Body of pancreas (tissue), 4 donors: ENCODE data around the gene LY6G6F. TPM values are rescaled to one million over a fixed set of nuclear protein-coding genes. Genes with fewer than 3 reads are reported as not detected.

Source experiments
- ATAC-seq: fragments of 150-250 bp; one replicate; pipeline ENCODE4 v1.9.1; 2016
- DNase-seq, 4 donors: peaks; one replicate each; pipeline ENCODE4 v3.0.0-alpha.2; 2019
- H3K27ac ChIP-seq, 4 donors: fragments of 200-600 bp; sonication (generic); 1 replicate in 3 of 4; 2 replicates in 1 of 4; pipeline versions ENCODE4 v1.5.1 to v1.6.1; 2016 to 2019; ENCODE audit warnings: mild to moderate bottlenecking in 1 of 4, mixed read lengths in 1 of 4, moderate library complexity in 1 of 4
- H3K27me3 ChIP-seq, 2 donors: fragments of 200-600 bp; sonication (generic); one replicate each; pipeline ENCODE4 v1.6.0; 2016; ENCODE audit warnings: mild to moderate bottlenecking in 1 of 2
- H3K36me3 ChIP-seq, 2 donors: fragments of 200-600 bp; sonication (generic); replicated peaks in 1 of 2; 2 replicates each; pipeline ENCODE4 v1.5.1; 2016; ENCODE audit warnings: low read depth in 2 of 2; ENCODE audit not compliant: insufficient read depth in 1 of 2
- H3K4me1 ChIP-seq: fragments of 200-600 bp; sonication (generic); one replicate; pipeline ENCODE4 v1.6.0; 2016
- H3K4me3 ChIP-seq, 2 donors: fragments of 200-600 bp; sonication (generic); 1 replicate in 1 of 2; 2 replicates in 1 of 2; pipeline ENCODE4 v1.5.1; 2016 to 2019
- H3K9me3 ChIP-seq, 3 donors: fragments of 200-600 bp; sonication (generic); 1 replicate in 2 of 3; 2 replicates in 1 of 3; pipeline ENCODE4 v1.5.1; 2016
- CTCF ChIP-seq, 7 experiments: fragments of 450-650 bp in 4 of 7; fragments of 200-600 bp in 3 of 7; sonication (generic) in 3 of 7; IDR thresholded peaks; one replicate each; pipeline ENCODE4 v1.5.1; 2016 to 2019; ENCODE audit warnings: antibody characterized with exemption in 7 of 7
- POLR2A ChIP-seq, 3 donors: fragments of 450-650 bp; IDR thresholded peaks; one replicate each; pipeline ENCODE4 v1.6.1; 2016; ENCODE audit warnings: antibody characterized with exemption in 3 of 3, mild to moderate bottlenecking in 2 of 3
- WGBS, 2 donors: methylation state at CpG; one replicate each; pipeline ENCODE4 v1.1.5; 2017; 5-methylcytosine and 5-hydroxymethylcytosine counted together
- intact Hi-C: fragments of 100-400 bp; cut with DNase I; formaldehyde crosslinking; loops from one replicate; pipeline ENCODE4 v1.15.1; 2023
- total RNA-seq, 2 donors: library from RNA; depleted of rRNA; stranded (reverse); fragments of >200 nt; gene quantifications; one replicate each; pipeline ENCODE4 v1.1.0, GENCODE V29; 2016

LY6G6F gene
- total RNA-seq, 2 donors from 2014 or later, result not detected

- Histone ChIP-seq H3K4me1 (peaks cover 27% of the 10 kb centered on the region), H3K9me3 (no peaks in the 10 kb centered on the region), H3K27ac (peak overlapping the region in 3 of 4 donors; percentile 79 to 93 (median 87)), H3K4me3 (no peak overlapping the region), H3K36me3 (peaks cover 9 to 12% of the 10 kb centered on the region in 2 donors), H3K27me3 (no peaks in the 10 kb centered on the region)
- 71% methylated on average over 33 to 41 of the region's 41 CpGs for WGBS, 2 donors
- DNase-seq (no peak), ATAC-seq (no peak)
- TF ChIP-seq CTCF (IDR thresholded peaks at IDR 0.05) (no peak), POLR2A (IDR thresholded peaks at IDR 0.05) (no peak)
- intact Hi-C loops, result no loop called here
These were observed 21.3 kb downstream of the LY6G6F start for GRCh38 chr6:31727717-31728671.

DNA sequence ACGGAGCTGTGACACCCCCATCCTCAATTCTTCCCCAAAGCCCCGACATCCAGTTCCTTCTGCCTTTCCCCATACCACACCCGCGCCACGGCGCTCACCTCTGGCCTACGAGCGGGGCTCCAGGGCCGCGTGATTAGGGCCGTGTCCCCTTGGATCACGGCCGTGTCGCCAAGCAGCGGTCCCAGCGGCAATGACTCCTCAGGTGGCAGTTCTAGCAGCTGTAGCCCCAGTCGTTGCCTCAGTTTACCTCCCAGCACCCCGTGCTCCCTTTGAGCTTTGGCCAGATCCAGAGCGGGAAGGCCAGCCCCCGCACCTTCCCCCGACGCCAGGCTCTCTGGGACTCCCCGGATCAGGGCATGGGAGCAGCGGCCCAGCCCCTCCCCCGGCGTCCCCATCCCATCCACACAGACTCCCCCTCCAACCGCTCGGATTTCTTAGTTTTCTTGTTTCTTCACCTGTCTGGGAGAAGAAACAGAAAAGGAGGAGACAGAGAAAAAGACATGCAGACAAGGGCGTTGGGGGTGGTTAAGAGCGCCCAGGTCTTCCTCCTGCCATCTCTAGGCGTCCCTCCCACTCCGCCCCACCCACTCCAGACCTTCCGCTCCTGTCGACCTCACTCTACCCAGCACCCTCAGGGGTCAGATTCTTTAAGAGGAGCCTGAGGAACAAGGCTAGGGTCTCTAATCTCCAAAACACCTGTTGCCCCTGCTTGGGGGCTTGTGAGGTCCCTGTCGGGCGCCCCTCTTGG is 22.3 kb downstream of the LY6G6F start, which contains the start of gene DDAH2:
Gene DDAH2, minus strand, starts transcription at position 533 of the 748 bp plus-strand sequence. Its CDS starts 138 bp downstream, at position 395.
- Histone ChIP-seq H3K36me3 (peaks cover 9 to 14% of the 10 kb centered on the region in 2 donors), H3K27ac (peak within 1 kb of the TSS; percentile 71 to 93 (median 83)), H3K4me3 (peak within 1 kb of the TSS; percentile 62 to 75), H3K9me3 (no peaks in the 10 kb centered on the region), H3K4me1 (peaks cover 30% of the 10 kb centered on the region), H3K27me3 (no peaks in the 10 kb centered on the region)
- DNase-seq (no peak), ATAC-seq (peak; percentile 43)
- intact Hi-C loops, result no loop called here
- no peak for TF ChIP-seq POLR2A (IDR thresholded peaks at IDR 0.05)
- TF ChIP-seq CTCF (IDR thresholded peaks at IDR 0.05), result peak in 3 of 7 experiments; percentile 40 to 78 (median 48)
- WGBS, 2 donors, result 15 to 20% methylated on average over 36 of the region's 36 CpGs

- DNase-seq (peak; percentile 83 to 89 (median 86)), ATAC-seq (peak; percentile 81)
- H3K36me3 ChIP-seq, result peaks cover 9 to 14% of the 10 kb centered on the region in 2 donors
- no peaks in the 10 kb centered on the region for H3K27me3 ChIP-seq
- peak overlapping the region; percentile 62 to 75 for H3K4me3 ChIP-seq
- TF ChIP-seq POLR2A (IDR thresholded peaks at IDR 0.05) (peak in 2 of 3 donors; percentile 67 to 68), CTCF (IDR thresholded peaks at IDR 0.05) (peak in 3 of 7 experiments; percentile 48 to 71 (median 64))
- peak overlapping the region; percentile 71 to 93 (median 83) for H3K27ac ChIP-seq
- H3K4me1 ChIP-seq, result peaks cover 36% of the 10 kb centered on the region
- H3K9me3 ChIP-seq, result no peaks in the 10 kb centered on the region
- 0 to 1% methylated on average over 24 to 26 of the region's 29 CpGs for WGBS, 2 donors
- intact Hi-C loops, result no loop called here
These were observed 22.9 kb downstream of the LY6G6F start for GRCh38 chr6:31729515-31729978.

- Histone ChIP-seq H3K4me3 (peak overlapping the region; percentile 62 to 75), H3K4me1 (peaks cover 42% of the 10 kb centered on the region), H3K36me3 (peaks cover 9 to 14% of the 10 kb centered on the region in 2 donors), H3K27ac (peak overlapping the region; percentile 71 to 93 (median 83)), H3K9me3 (no peaks in the 10 kb centered on the region), H3K27me3 (no peaks in the 10 kb centered on the region)
- intact Hi-C loops, result no loop called here
- TF ChIP-seq POLR2A (IDR thresholded peaks at IDR 0.05), result peak in 2 of 3 donors; percentile 36 to 48
- TF ChIP-seq CTCF (IDR thresholded peaks at IDR 0.05), result no peak
- 11 to 16% methylated on average over 8 to 46 of the region's 46 CpGs for WGBS, 2 donors
- ATAC-seq, result peak; percentile 56
- peak; percentile 68 to 82 (median 74) for DNase-seq
These were observed 23.4 kb downstream of the LY6G6F start for GRCh38 chr6:31729979-31730630.
